Measurements from ENCODE around the gene FOXO1. TPM values are rescaled to one million over a fixed set of nuclear protein-coding genes. Genes with fewer than 3 reads are reported as not detected.

The FOXO1 gene
- total RNA-seq, 2 donors from 2014 or later: 15.7 to 26.4 TPM

DNA sequence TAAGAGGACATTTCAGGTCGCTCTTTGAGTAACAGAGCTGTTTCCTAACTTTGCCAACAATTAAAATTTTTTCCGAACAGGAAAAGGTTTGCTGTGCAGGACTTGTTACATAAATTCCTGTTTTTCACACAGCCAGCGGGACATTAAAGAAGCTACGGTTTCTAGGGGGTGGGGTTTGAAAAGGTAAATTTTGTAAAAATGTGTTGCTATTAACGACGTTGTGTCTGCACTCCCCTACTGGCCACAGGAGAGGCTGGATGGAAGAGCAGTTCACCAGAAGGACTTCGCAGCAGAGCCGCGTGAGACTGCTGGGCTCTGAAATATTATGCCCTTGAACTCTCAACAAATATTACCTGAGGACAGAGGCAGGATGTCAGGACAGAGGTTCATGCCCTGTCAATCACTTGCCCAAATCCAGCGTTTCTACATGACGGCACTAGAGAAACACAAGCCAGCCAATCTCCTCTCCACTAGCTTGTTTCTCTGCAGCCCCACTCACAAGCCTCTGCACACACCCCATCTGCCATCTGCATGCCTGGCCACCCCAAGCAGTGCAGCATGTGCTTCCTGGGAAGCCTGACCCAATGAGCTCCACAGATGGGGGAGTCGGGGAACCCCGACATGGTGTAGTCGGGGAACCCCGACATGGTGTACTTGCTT lies 102.0 kb downstream of the FOXO1 start:
- Histone ChIP-seq H3K27me3 (no peaks in the 10 kb centered on the region), H3K27ac (no peak overlapping the region), H3K9ac (ENCODE audit: low read depth in 2 of 2, low read length in 2 of 2) (no peak overlapping the region), H3K9me3 (no peaks in the 10 kb centered on the region), H3K4me1 (no peaks in the 10 kb centered on the region), H3K36me3 (no peaks in the 10 kb centered on the region), H3K4me3 (no peak overlapping the region)
- intact Hi-C loops (cut with DNase I): no loop called here
- DNase-seq: no peak
- TF ChIP-seq, protein P1, sequence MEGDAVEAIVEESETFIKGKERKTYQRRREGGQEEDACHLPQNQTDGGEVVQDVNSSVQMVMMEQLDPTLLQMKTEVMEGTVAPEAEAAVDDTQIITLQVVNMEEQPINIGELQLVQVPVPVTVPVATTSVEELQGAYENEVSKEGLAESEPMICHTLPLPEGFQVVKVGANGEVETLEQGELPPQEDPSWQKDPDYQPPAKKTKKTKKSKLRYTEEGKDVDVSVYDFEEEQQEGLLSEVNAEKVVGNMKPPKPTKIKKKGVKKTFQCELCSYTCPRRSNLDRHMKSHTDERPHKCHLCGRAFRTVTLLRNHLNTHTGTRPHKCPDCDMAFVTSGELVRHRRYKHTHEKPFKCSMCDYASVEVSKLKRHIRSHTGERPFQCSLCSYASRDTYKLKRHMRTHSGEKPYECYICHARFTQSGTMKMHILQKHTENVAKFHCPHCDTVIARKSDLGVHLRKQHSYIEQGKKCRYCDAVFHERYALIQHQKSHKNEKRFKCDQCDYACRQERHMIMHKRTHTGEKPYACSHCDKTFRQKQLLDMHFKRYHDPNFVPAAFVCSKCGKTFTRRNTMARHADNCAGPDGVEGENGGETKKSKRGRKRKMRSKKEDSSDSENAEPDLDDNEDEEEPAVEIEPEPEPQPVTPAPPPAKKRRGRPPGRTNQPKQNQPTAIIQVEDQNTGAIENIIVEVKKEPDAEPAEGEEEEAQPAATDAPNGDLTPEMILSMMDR (IDR thresholded peaks at IDR 0.05): no peak

DNA sequence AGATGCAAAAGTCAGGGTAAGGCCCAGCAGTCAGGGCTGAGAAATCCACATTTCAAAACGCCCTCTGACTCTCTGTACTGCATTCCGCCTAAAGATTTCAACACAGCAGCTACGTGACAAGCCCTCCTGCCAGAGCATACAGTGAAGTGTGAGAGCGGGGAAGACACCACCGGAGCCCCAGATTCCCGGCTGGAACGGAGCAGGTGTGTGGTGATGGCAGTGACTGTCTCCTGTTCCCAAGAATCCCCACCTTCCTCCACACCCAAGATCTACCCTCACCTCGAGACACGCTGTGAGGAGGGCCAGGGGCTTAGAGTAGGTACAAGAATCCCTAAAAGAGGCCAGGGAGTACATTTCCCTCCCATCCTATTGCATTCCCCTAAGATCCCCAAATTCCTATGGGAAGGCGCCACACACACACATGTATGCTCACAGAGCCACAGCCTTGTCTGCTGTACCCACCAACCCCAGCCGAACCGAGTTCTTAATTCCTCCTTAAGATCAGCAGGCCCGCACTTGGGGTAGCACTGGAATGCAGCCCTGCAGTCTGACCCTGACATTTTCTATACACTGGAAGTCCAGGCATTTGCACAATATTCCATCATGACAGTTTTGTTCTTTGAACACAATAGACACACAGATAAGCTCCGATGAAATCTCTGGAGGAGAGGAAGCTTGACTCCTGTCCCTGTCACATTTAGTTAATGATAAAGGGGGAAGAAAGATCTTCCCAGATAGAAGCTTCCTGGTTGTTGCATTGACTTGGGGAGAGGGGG lies 102.9 kb downstream of the FOXO1 start:
- Histone ChIP-seq H3K4me1 (no peaks in the 10 kb centered on the region), H3K9ac (ENCODE audit: low read depth in 2 of 2, low read length in 2 of 2) (no peak overlapping the region), H3K27me3 (no peaks in the 10 kb centered on the region), H3K4me3 (no peak overlapping the region), H3K27ac (no peak overlapping the region), H3K9me3 (no peaks in the 10 kb centered on the region), H3K36me3 (no peaks in the 10 kb centered on the region)
- DNase-seq: no peak
- intact Hi-C loops (cut with DNase I): no loop called here
- TF ChIP-seq, protein P1 (IDR thresholded peaks at IDR 0.05): no peak

DNA sequence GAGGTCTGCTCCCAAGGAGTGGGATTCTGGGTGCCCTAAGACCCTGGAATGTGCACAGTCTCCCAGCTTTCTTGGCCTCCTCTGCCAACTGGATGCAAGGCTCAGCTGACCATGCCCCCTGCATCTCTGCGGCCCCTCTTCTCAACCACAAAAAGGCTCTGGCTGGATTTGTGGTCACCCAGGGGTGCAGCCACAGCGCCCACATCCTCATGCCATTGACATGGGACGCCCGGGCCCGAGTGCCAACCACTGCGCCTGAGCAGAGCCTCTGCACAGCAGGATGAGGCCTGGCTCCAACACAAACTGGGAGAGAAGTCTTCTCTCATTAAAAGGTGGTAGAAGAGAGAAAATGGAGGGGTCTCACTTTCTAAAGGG lies 103.5 kb downstream of the FOXO1 start:
- H3K36me3 ChIP-seq: no peaks in the 10 kb centered on the region
- no peak overlapping the region for H3K4me3 ChIP-seq
- H3K27ac ChIP-seq: no peak overlapping the region
- no peaks in the 10 kb centered on the region for H3K9me3 ChIP-seq
- no peak for DNase-seq
- no peaks in the 10 kb centered on the region for H3K27me3 ChIP-seq
- no peak overlapping the region for H3K9ac ChIP-seq (ENCODE audit: low read depth in 2 of 2, low read length in 2 of 2)
- intact Hi-C loops (cut with DNase I): no loop called here
- H3K4me1 ChIP-seq: no peaks in the 10 kb centered on the region
- TF ChIP-seq, protein P1 (IDR thresholded peaks at IDR 0.05): no peak

DNA sequence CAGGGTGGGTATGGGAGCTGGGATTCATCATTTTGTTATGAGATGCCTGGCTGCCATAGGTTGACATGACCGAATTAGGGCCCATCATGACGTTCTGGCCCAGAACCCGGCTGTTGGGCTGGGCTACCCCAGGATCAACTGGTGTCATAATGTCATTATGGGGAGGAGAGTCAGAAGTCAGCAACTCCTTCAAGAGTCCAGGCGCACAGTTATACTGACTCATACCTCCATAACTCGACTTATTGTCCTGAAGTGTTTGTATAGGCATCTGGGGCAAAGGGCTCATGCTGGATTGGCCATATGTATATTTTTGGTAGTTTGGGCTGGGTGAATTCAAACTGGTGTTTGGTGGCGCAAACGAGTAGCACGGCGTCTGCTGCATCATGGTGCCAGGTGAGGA lies 106.5 kb downstream of the FOXO1 start:
- Histone ChIP-seq H3K4me1 (no peaks in the 10 kb centered on the region), H3K27ac (no peak overlapping the region), H3K27me3 (no peaks in the 10 kb centered on the region), H3K36me3 (no peaks in the 10 kb centered on the region), H3K4me3 (no peak overlapping the region), H3K9ac (ENCODE audit: low read depth in 2 of 2, low read length in 2 of 2) (no peak overlapping the region), H3K9me3 (no peaks in the 10 kb centered on the region)
- no peak for DNase-seq
- intact Hi-C loops (cut with DNase I): no loop called here
- TF ChIP-seq, protein P1 (IDR thresholded peaks at IDR 0.05): no peak

DNA sequence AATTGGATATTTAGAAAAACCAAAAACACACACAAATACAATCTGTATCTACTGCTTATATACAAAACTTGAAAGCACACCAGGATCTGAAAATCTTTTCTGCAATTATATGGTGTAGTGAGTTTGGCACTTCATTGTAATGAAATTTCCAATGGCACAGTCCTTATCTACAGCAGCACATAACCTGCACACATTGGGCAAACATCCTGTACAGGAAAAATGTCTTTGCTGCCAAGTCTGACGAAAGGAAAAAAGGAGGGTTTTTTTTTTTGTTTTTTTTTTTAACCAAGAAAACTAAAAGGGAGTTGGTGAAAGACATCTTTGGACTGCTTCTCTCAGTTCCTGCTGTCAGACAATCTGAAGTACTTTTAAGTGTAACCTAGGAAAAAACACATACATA lies 107.8 kb downstream of the FOXO1 start:
- Histone ChIP-seq H3K4me1 (no peaks in the 10 kb centered on the region), H3K9ac (ENCODE audit: low read depth in 2 of 2, low read length in 2 of 2) (no peak overlapping the region), H3K27ac (no peak overlapping the region), H3K9me3 (no peaks in the 10 kb centered on the region), H3K36me3 (no peaks in the 10 kb centered on the region), H3K27me3 (no peaks in the 10 kb centered on the region), H3K4me3 (no peak overlapping the region)
- no peak for DNase-seq
- TF ChIP-seq, protein P1 (IDR thresholded peaks at IDR 0.05): no peak
- intact Hi-C loops (cut with DNase I): no loop called here
